PFSK-1 (cell line): ENCODE data around the gene JAM3.

Experiments used
- POLR2AphosphoS5 ChIP-seq: IDR thresholded peaks from 2 replicates; pipeline ENCODE4 v1.6.1; 2012; ENCODE audit warnings: low read depth, mild to moderate bottlenecking, control low read depth, low read length, moderate library complexity
- REST ChIP-seq, 2 experiments: IDR thresholded peaks; 2 replicates each; pipeline versions ENCODE4 v1.6.1 to v1.8.0; 2011 to 2012; ENCODE audit warnings: low read depth in 2 of 2, low read length in 2 of 2, control low read depth in 1 of 2, inconsistent platforms in 1 of 2, mild to moderate bottlenecking in 1 of 2, moderate library complexity in 1 of 2; ENCODE audit not compliant: insufficient read depth in 1 of 2
- SIN3A ChIP-seq: IDR thresholded peaks from 2 replicates; pipeline ENCODE4 v1.6.1; 2012; ENCODE audit warnings: mild to moderate bottlenecking, low read length, moderate library complexity, borderline replicate concordance; ENCODE audit not compliant: insufficient read depth
- TAF1 ChIP-seq: IDR thresholded peaks from 2 replicates; pipeline ENCODE4 v1.6.1; 2012; ENCODE audit warnings: low read length, control low read depth, borderline replicate concordance; ENCODE audit not compliant: insufficient read depth

GRCh38 chr11:134046681-134047449, 22.0 kb upstream of the JAM3 start:
- TF ChIP-seq TAF1: no peak
- TF ChIP-seq REST (IDR thresholded peaks at IDR 0.05; ENCODE audit: insufficient read depth in 1 of 2, low read depth in 2 of 2, low read length in 2 of 2): no peak
- TF ChIP-seq POLR2AphosphoS5: no peak
- TF ChIP-seq SIN3A: no peak
